OCI-LY3 (cell line): Measurements from ENCODE around the gene ABCB8.

Experiments
- EZH2phosphoT487 ChIP-seq: fragments of 200-600 bp; shearing (Covaris generic); IDR thresholded peaks from 2 replicates; pipeline ENCODE4 v1.6.1; 2018; ENCODE audit warnings: antibody characterized with exemption, mixed run types, low read depth
- TF ChIP-seq, protein P1 (sequence below): fragments of 200-600, 300-600 bp; sonication (generic); IDR thresholded peaks from 2 replicates; pipeline ENCODE4 v1.5.1; 2014; ENCODE audit warnings: antibody characterized with exemption, low read length, low read depth

GRCh38 chr7:151070574-151070960 is 42.3 kb downstream of the ABCB8 start:
- TF ChIP-seq, protein P1, sequence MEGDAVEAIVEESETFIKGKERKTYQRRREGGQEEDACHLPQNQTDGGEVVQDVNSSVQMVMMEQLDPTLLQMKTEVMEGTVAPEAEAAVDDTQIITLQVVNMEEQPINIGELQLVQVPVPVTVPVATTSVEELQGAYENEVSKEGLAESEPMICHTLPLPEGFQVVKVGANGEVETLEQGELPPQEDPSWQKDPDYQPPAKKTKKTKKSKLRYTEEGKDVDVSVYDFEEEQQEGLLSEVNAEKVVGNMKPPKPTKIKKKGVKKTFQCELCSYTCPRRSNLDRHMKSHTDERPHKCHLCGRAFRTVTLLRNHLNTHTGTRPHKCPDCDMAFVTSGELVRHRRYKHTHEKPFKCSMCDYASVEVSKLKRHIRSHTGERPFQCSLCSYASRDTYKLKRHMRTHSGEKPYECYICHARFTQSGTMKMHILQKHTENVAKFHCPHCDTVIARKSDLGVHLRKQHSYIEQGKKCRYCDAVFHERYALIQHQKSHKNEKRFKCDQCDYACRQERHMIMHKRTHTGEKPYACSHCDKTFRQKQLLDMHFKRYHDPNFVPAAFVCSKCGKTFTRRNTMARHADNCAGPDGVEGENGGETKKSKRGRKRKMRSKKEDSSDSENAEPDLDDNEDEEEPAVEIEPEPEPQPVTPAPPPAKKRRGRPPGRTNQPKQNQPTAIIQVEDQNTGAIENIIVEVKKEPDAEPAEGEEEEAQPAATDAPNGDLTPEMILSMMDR = no peak
- no peak for TF ChIP-seq EZH2phosphoT487
